ENCODE results near the gene ZP4.

DNA sequence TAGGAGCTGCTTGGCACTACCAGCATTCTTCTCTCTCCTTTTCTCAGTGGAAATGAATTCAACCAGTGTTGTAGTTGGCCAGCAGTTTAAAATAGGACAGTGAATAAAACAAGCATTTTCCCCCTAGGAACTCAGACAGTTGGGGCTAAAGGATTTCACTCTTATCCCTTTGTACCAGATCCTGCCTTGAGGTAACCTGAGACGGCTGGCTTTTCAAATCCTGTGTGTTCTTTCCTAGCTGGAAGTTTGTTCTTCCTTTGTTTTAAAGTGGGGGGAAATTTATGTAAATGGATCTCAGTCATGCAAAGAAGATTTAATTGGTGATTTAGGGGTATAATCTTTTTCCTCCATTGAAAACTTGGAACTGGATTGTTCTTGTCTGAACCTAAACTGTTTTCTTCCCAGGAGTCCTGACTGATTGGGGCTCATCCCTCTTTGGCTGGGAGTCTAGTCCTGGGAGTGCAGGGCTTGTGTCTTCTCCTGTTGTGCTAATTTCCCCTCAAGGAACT is 23.3 kb downstream of the ZP4 start:
- TF ChIP-seq POLR2AphosphoS5 (IDR thresholded peaks at IDR 0.05; ENCODE audit: low read depth, low read length) (no peak), POLR2A (IDR thresholded peaks at IDR 0.05; ENCODE audit: low read depth, low read length) (no peak), TAF1 (IDR thresholded peaks at IDR 0.05; ENCODE audit: low read depth, low read length) (no peak)
